ENCODE results near the gene CLEC1B.

Gene CLEC1B

GRCh38 chr12:9951026-9951675, 47.8 kb downstream of the CLEC1B start:
- Mint-ChIP-seq H3K27me3 (no peaks in the 10 kb centered on the region), H3K27ac (no peak overlapping the region), H3K9me3 (no peaks in the 10 kb centered on the region), H3K4me1 (peaks cover 25% of the 10 kb centered on the region), H3K36me3 (no peaks in the 10 kb centered on the region), H3K4me3 (no peak overlapping the region)
- ATAC-seq: no peak

GRCh38 chr12:9948606-9949296, 50.2 kb downstream of the CLEC1B start:
- H3K9me3 Mint-ChIP-seq: no peaks in the 10 kb centered on the region
- ATAC-seq: peak; percentile 95
- no peaks in the 10 kb centered on the region for H3K27me3 Mint-ChIP-seq
- peaks cover 32% of the 10 kb centered on the region for H3K4me1 Mint-ChIP-seq
- no peak overlapping the region for H3K27ac Mint-ChIP-seq
- no peaks in the 10 kb centered on the region for H3K36me3 Mint-ChIP-seq
- H3K4me3 Mint-ChIP-seq: no peak overlapping the region

DNA sequence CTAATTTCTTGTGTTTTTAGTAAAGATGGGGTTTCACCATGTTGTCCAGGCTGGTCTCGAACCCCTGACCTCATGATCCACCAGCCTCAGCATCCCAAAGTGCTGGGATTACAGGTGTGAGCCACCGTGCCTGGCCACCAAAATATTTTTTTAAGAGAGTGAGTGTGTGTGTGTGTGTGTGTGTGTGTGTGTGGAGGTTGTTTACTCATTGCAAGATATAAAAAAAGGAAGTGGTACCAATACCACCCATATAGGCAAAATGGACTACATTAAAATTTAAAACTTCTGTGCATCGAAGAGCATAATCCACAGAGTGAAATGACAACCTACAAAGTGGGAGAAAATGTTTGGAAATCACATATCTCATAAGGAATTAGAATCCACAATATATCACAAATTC, 51.2 kb downstream of the CLEC1B start:
- H3K9me3 Mint-ChIP-seq: no peaks in the 10 kb centered on the region
- H3K36me3 Mint-ChIP-seq: no peaks in the 10 kb centered on the region
- H3K27ac Mint-ChIP-seq: peak overlapping the region; percentile 72
- no peak for ATAC-seq
- no peaks in the 10 kb centered on the region for H3K27me3 Mint-ChIP-seq
- peak overlapping the region; percentile 14 for H3K4me3 Mint-ChIP-seq
- H3K4me1 Mint-ChIP-seq: peaks cover 32% of the 10 kb centered on the region

DNA sequence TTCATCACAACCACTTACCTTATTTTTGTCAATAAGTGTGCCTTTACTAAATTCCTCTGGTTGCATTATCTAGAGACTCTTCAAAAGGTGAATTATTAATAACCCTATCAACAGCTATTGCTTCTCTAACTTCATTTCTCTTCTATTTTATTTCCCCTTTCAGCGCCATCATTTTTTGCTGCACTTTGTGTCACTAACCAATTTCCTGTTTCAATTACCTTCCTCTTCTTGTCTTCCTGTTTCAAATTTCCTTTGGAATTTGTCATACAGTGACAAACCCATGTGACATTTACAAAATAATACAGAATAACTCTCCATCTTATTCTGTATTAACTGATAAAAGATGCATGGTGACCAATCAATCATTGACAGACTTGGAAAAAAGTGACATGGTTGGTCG, 54.5 kb downstream of the CLEC1B start:
- Mint-ChIP-seq H3K27ac (no peak overlapping the region), H3K4me1 (peaks cover 20% of the 10 kb centered on the region), H3K27me3 (peaks cover 10% of the 10 kb centered on the region), H3K9me3 (no peaks in the 10 kb centered on the region), H3K4me3 (no peak overlapping the region), H3K36me3 (no peaks in the 10 kb centered on the region)
- no peak for ATAC-seq

GRCh38 chr12:9943240-9943639, 55.7 kb downstream of the CLEC1B start:
- no peak overlapping the region for H3K27ac Mint-ChIP-seq

More at GRCh38 chr12:9943240-9943639, 55.7 kb downstream of the CLEC1B start:
- Mint-ChIP-seq H3K4me3 (peak overlapping the region; percentile 38), H3K9me3 (no peaks in the 10 kb centered on the region), H3K36me3 (no peaks in the 10 kb centered on the region), H3K27me3 (peaks cover 10% of the 10 kb centered on the region), H3K4me1 (peaks cover 20% of the 10 kb centered on the region)
- peak; percentile 66 for ATAC-seq
